Measurements from ENCODE around the gene CRYBA1.
"Not testable (repeated sequence)": the region's sequence is repeated elsewhere in the genome, so short reads cannot be mapped to it uniquely, and the experiment has no call there.

Gene CRYBA1, protein sequence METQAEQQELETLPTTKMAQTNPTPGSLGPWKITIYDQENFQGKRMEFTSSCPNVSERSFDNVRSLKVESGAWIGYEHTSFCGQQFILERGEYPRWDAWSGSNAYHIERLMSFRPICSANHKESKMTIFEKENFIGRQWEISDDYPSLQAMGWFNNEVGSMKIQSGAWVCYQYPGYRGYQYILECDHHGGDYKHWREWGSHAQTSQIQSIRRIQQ

DNA sequence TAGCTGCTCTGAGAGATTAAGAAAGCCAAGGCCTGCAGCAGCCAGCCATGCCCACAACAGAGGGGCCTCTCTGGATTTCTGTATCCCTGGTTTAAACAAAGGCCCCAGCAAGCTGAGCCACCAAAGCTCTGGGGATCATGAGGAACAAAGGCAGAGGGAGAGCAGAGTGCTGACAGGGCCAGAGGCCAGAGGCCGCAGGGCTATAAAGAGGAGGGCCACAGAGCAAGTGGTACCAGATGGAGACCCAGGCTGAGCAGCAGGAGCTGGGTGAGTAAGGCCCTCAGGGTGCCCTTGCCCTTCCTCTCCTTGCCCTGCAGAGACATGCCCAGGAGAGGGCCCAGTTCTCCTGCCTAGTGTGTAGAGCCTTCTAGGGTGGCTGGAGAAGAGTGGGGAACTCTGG lies at the start of gene CRYBA1:
TSS of gene CRYBA1 (plus strand) at position 232 of the 400 bp plus-strand sequence. CDS start at position 237, 5 bp downstream.
- DNase-seq, result no peak

DNA sequence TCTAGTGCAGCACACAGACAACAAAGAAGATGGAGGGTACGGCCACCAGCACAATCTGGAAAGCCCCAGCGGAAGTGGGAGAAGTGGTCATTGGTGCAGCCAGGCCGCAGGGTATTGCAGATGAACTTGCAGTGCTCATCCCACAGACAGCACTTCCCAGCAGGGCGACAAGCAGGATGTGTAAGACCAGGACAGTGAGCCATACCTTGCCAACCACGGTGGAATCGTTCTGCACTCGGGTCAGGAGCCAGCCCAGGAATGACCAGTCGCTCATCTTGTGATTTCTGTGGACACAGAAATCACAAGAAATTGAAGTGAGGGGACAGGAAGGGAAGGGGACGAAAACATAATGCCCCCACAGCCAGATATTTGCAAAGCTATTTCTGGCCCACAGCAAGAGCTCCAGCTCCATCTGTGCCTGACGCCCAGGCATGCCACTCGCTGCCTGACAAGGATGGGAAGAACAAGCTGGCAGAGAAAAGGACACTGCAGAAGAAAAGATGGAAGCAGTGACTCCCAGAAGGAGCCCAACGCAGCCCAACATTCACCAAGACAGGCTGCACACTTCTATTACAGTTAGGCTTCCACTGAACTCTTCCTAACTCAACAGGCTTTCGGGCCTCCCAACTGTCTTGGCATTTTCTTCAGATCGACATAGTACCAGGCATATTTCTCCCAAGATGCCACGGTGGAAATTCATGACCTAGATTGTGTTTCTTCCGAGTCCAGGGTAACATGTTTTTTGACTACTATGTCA lies 49.0 kb upstream of the CRYBA1 start:
- DNase-seq, result no peak

DNA sequence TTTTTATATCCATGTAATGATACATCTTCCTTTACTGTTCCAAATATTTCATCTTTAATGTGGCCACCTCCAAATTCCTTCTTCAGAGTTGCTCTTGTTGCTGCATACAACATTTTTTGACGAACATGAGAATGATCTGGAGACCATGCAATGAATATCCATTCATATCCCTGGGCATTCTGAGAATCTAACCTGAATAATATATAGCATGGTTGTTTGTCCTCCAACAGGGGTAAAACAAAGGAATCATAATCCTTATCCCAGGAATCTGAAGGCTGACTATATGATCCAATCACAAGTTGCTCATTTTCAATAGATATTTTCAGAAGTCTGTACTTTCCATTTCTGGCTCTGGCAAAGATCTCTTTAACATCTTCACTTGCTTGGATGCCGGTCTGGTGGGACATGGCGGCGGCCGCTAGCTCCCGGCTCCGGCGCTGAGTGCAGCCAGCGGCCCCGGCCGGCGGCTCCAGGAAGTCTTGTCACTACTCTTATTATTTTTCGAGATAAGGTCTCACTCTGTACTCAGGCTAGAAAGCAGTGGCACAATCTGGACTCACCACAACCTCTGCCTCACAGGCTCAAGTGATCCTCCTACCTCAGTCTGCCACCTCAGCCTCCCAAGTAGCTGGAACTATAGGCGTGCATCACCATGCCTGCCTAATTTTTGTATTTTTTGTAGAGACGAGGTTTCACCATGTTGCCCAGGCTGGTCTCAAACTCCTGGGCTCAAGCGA lies 42.4 kb upstream of the CRYBA1 start:
- DNase-seq, result not testable (repeated sequence)

DNA sequence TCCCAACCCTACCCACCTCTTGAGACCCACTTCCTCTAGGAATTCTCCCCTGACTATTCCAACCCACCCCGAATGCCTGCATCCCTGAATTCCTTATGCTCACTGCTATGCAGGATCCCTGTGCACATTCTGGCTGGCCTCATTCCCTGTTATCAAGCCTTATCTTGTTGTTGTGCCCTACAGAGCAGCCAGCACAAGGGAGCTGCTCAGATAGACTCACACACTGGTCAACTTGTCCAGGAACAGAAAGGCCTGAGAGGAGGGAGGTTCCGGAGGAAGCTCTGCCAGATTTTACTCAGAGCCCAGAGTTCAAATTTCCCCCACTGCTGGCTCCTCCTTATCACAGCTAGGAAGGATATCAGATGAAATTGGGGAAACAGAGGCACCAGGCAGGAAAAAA lies 41.6 kb upstream of the CRYBA1 start:
- DNase-seq, result no peak

DNA sequence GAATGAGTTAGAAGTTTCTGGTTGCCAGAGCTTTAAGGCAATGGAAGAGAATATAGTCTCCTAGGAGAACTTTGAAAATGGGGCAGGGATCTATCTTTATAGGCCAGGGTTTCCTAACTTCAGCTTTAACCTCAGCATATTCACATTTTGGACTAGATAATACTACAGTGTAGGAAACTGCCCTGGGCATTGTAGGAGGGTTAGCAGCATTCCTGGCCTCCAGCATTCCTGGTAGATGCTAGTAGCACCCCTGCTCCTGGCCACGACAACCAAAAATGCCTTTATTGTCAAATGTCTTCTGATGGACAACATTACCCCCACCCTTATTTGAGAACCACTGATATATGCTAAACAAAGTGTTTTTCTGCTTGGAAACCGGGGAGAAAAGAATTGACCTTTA lies 38.7 kb upstream of the CRYBA1 start:
- DNase-seq, result no peak

DNA sequence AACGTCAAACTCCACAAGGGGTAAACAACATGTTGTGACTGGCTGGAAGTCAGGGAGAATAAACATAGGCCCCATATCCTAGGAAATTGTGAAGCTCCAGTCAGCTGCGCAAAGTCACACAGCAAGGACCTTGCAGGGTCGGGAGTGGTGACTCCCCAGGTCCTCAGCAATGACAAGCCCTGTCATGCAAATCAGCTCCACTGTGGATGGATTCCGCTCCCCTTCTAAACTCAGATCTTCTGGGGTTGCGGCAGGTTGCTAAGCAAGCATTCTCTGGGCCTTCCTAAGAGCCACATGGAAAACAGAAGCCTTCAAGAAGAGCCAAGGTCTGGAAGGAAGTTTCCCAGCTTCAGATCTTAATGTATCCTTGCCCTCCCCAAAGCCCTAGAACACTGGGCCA lies 37.6 kb upstream of the CRYBA1 start:
- DNase-seq, result no peak

DNA sequence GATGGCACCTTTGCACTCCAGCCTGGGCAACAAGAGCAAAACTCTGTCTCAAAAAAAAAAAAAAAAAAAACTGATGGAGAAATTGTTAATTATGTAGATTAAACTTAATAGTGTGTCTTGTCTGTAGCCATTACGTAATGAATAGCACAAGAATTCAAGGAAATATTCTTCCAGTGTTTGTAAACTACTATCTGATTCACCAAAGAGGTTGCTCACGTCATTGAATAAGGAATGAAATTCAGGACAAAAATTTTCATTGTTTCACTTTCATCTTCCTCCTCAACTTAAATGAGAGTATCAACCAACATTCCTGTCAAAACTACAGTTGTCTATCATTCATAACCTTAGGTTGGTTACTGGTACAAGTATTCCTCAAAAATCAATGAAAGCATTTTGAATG lies 35.8 kb upstream of the CRYBA1 start:
- no peak for DNase-seq

DNA sequence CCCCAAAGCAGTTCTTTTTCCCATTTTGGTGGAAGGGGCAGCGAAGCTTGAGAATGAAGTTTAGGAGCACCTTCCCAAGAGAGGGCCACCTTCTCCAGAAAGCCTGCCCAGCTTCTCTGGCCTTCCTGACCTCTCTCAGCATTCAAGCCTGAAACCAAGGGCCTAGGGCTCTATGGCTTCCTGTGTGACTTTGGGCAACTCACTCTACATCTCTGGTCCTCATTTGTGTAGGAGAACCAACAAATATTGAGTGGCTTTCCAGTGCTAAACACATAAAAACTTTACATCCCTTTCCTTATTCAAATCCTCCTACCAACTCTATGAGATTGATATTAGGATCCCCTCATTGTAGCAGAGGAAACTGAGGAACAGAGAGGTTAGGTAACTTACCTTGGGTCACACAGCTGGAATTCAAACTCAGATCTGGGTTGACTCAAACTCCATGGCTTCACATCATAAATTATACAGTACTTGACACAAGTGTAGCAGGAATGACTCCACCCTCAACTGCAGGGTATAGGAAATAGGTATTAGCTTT lies 34.5 kb upstream of the CRYBA1 start:
- DNase-seq, result no peak

DNA sequence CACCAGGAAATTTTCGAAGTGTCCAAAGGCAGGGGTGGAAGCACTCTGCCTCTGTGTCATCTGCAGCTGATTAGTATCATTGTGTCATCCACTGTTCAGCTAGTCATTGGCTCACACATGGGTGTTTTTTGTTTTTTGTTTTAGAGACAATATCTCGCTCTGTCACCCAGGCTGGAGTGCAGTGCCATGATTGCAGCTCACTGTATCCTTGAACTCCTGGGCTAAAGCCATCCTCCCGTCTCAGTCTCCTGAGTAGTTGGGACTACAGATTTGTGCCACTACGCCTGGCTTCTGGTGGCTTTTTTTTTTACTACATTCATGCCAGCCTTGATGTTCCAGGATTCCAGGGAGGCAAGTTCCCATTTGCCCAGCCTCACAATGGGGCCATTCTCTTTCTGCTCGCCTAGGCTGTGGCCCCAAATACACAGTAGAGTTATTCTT lies 34.0 kb upstream of the CRYBA1 start:
- no peak for DNase-seq

DNA sequence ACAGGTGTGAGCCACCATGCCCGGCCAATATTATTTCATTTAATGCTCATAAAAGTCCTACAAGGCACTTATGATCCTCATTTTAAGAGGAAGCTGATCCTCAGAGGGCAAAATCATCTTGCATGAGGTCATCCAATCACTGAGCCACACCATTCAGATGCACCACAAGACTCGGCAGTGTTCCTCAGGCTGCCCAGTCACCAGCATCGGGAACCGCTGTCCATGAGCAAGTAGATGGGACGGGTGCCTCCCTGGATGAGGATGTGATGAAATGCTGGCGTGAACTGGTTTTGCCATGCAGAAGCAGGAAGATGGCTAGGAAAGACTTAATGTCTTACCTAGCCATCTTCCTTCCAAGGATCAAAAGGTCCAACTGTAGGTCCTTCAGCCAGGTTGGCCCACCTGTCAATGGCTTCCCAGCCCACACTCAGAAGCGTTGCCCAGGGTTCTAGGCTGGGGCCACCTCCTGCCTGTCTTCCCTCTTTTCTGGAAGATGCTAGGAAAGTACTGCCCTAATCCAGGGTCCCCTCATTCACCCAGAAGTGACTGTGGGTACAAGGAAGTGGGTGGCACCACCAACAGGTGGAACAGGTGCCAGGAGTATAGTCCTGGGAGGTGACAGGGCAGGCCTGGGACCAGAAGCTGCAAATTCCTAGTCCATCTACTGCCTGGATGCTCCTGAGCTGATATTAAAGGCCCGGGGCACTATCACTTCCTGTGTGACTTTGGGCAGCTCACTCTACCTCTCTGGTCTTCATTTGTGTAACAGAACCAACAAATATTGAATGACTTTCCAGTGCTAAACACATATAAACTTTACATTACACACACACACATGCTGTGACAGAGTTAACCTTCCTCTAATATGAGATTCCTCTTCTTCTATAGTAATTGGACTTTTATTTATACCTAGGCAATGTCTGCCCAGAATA lies 32.2 kb upstream of the CRYBA1 start:
- DNase-seq, result no peak

DNA sequence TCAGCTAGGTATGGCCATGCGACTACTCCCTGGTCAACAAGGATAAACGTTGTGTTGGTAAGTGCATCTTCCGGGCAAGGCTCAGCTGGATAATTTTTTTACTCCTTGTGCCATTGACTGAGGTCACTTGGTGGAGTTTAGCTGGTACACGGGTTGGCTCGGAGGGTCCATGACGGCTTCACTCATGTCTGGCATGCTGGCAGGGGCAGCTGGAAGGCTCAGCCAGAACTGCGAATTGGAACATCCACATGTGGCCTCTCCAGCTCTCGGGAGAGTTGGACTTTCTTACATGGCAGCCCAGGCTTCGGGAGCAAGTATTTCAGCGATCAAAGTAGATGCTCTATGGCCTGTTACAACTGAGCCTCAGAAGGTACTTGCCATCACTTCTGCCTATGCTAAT lies 31.5 kb upstream of the CRYBA1 start:
- DNase-seq, result no peak

DNA sequence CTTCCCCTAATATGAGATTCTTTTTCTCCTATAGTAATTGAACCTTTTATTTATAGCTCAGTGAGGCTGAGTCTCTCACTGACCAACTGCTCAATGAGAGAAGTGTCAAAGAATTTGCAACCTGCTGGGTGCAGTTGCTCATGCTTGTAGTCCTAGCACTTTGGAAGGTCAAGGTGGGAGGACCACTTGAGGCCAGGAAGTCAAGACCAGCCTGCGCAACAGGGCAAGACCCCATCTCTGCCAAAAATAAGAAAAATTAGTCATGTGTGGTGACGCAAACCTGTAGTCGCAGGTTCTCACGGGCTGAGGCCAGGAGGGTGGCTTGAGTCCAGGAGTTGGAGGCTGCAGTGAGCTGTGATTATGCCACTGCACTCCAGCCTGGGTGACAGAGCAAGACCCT lies 30.9 kb upstream of the CRYBA1 start:
- DNase-seq, result no peak

DNA sequence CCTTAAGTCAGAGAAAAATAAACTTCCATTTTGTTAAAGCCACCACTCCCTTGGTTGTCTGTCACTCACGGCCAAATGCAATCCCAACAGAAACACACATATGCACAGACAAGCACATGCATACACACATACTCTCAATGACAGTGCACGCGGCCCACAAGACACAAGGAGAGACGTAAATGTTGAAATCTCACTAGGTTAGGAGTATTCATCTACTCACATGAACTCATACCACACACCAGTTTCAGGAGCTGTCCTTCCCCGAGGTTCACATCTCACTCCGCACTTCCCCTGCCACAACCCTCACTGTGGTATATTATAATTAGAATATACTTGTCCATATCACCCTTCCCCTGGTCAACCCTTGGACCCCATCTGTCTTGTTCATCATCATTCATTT lies 30.5 kb upstream of the CRYBA1 start:
- DNase-seq, result no peak

DNA sequence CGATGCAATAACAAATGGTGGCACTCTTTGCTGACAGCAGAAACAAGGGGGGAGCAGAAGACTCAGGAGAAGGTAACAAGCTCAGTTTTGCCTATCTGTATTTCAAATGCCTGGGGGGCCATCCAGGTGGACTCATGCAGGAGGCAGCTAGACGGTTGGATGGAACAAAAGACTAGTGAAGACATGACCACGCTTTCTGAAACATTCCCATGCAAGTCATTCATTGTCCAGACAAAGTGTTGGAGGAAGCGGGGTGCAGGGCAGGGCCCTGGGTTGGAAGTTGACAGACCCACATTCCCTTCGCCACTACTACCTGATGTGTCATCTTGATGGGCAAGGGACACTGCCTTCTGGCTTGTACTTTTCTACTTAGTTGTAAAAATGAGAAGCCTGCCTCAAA lies 29.8 kb upstream of the CRYBA1 start:
- DNase-seq, result no peak

DNA sequence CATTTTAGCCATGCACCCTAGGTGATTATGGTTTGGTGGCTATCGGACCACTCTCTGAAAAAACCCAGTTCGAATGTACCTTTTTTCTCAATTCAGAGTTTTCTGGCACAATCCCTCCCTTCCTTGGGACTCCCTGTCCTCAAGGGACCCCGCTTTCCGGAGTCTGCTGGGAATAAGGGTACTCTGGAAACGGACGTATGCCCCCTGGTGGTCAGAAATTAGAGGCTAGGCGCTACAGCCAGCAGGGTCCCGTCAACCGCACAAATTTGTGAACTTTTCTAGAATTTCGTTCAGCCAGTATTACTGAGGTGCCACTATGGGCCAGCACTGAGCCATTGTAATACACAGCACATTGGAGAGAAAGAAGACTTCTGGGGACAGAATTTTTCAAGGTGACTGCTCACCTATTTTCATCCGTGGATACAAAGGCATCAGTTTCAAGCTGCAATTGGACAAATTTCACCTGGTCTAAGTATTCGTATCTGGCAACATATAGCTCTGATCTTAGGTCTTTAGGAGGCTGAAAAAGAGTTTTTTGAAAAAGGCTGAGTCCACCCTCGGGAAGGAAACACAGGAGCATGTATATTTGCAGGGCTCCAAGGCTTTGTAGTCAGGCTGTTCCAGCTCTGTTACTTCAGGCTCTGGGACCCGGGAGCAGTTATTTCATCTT lies 27.1 kb upstream of the CRYBA1 start:
- DNase-seq, result peak; percentile 75

DNA sequence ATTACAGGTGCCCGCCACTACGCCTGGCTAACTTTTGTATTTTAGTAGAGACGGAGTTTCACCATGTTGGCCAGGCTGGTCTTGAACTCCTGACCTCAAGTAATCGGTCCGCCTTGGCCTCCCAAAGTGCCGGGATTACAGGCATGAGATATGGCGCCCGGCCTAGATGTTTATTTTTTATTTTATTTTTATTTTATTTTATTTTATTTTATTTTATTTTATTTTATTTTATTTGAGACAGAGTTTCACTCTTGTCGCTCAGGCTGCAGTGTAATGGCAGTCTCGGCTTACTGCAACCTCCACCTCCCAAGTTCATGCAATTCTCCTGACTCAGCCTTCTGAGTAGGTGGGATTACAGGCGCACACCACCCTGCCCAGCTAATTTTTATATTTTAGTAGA lies 25.3 kb upstream of the CRYBA1 start:
- DNase-seq, result not testable (repeated sequence)

DNA sequence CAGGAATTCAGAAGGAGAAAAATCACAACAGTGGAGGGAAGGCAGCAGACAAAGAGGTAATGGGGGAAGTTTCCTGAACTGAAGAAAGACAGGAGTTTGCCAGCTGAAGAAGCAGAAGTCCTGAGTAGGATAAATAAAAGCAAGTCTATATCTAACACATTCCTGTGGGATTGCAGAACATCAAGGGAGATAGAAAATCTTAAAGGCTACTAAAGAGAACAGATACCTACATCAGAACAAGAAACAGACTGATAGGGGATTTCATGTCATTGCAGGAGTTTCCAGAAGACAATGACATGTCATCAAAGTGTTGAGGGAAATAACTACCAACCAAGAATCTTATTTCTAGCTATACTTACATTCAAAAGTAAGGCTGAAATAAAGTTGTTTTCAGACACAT lies 21.3 kb upstream of the CRYBA1 start:
- no peak for DNase-seq

DNA sequence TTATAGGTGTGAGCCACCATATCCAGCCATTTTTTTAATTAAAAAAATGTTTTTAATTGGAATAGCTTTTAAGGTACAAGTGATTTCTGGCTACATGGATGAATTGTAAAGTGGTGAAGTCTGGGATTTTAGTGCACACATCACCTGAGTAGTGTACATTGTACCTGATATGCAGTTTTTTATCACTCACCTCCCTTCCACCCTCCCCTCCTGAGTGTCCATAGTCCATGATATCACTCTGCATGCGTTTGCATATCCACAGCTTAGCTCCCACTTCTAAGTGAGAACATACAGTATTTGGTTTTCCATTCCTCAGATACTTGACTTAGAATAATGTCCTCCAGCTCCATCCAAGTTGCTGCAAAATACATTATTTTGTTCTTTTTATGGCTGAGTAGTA lies 13.4 kb upstream of the CRYBA1 start:
- no peak for DNase-seq

DNA sequence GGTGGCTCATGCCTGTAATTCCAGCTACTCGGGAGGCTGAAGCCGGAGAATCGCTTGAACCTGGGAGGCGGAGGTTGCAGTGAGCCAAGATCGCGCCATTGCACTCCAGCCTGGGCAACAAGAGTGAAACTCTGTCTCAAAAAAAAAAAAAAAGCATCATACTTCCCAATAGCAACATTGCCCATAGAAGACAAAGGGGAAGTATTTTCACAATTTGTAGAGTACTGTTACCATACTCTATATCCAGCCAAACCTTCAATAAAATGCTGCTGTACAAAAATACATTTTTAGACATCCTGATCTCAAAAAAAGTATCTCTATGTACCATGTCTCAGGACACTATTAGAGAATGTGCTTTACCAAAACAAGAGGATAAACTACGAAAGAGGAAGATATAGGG lies 11.7 kb upstream of the CRYBA1 start:
- not testable (repeated sequence) for DNase-seq

DNA sequence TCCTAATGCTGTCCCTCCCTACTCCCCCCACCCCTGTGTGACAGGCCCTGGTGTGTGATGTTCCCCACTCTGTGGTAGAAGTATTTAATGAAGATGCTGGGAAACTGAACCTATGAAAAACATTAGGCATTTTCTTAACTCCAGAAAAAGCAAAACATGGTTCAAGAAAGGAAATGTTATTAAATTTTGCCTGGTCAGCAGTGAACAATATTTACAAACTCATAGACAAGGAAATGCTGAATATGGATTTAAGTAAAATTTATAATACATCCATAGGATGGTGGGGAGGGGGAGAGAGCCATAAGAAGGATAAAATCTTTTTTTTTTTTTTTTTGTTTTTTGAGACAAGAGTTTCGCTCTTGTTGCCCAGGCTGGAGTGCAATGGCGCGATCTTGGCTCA lies 10.8 kb upstream of the CRYBA1 start:
- DNase-seq, result no peak

DNA sequence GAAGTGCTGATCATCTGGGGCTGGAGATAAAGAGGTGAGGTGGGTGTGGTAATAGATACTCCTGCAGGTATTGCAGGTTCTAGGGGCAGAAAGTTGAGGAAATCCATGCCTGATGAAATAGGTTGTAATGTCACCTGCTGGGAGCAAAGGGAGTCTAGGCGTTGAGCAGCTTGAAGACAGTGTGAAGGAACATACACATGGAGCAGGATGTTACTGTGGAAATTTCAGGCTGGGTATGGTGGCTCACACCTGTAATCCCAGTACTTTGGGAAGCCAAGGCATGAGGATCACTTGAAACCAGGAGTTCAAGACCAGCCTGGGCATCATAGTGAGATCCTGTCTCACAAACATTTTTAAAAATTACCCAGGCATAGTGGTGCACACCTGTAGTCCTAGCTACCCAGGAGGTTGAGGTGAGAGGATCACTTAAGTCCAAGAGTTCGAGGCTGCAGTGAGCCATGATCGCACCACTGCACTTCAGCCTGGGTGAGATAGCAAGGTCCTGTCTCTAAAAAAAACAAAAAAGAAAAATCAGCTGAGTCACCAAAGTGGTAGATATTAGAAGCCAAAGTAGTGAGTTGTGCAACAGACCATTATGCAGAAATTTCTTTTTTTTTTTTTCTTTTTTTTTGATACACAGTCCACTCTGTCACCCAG lies 9.1 kb upstream of the CRYBA1 start:
- DNase-seq, result no peak

Data from NCI-H774 (cell line).